Muscle of arm (tissue), 14 donors: ENCODE measurements around the gene PIK3CB. TPM values are rescaled to one million over a fixed set of nuclear protein-coding genes. Genes with fewer than 3 reads are reported as not detected.

Experiments
- DNase-seq: peaks from one replicate; pipeline ENCODE4 v3.0.0-alpha.2; 2013
- long read RNA-seq, 11 donors: transcript quantifications; one replicate each; lab custom pipeline, GENCODE V29; 2026
- polyA plus RNA-seq, 12 donors: library from polyadenylated mRNA; unstranded; fragments of 120-200 nt; gene quantifications; one replicate each; pipeline ENCODE4 v1.2.1, GENCODE V29; 2013; ENCODE audit not compliant: insufficient read length in 12 of 12

PIK3CB gene
- polyA plus RNA-seq, result 10 to 100 TPM in 10 of 12 donors, 1 to 10 TPM in 1, not detected in 1; 9.6 to 16.9 (median 12.7) TPM
- long read RNA-seq, donor 1, partial matches to known transcripts, result 5 of 9 reads
- long read RNA-seq, donor 1, other reads (novel, unspliced or antisense), result 0 of 9 reads
- long read RNA-seq, donor 2, full-length matches to known transcripts, result 1 of 1 reads
- long read RNA-seq, donor 2, partial matches to known transcripts, result 0 of 1 reads
- long read RNA-seq, donor 2, other reads (novel, unspliced or antisense), result 0 of 1 reads
- long read RNA-seq, donor 3, result 0 reads
- long read RNA-seq, donor 4, result 0 reads
- long read RNA-seq, donor 5, result 0 reads
- long read RNA-seq, donor 6, result 0 reads
- long read RNA-seq, donor 7, full-length matches to known transcripts, result 2 of 2 reads
- long read RNA-seq, donor 7, partial matches to known transcripts, result 0 of 2 reads
- long read RNA-seq, donor 7, other reads (novel, unspliced or antisense), result 0 of 2 reads
- long read RNA-seq, donor 8, result 0 reads
- long read RNA-seq, donor 9, partial matches to known transcripts, result 0 of 1 reads
- long read RNA-seq, donor 9, other reads (novel, unspliced or antisense), result 0 of 1 reads
- long read RNA-seq, donor 10, partial matches to known transcripts, result 0 of 1 reads
- long read RNA-seq, donor 10, other reads (novel, unspliced or antisense), result 0 of 1 reads
- long read RNA-seq, donor 11, partial matches to known transcripts, result 0 of 1 reads
- long read RNA-seq, donor 11, other reads (novel, unspliced or antisense), result 0 of 1 reads

- peak; percentile 71 for DNase-seq
Observed at GRCh38 chr3:138834596-138835396, at the start of gene PIK3CB. TSS of gene PIK3CB (minus strand) at chr3:138834928. CDS start at chr3:138759343, 75,585 bp downstream.

- no peak for DNase-seq
Observed at GRCh38 chr3:138881233-138881632, 46.5 kb upstream of the PIK3CB start.

- DNase-seq, result no peak
Observed at GRCh38 chr3:138879541-138880380, 45.0 kb upstream of the PIK3CB start.

GRCh38 chr3:138877226-138877625 lies 42.5 kb upstream of the PIK3CB start:
- DNase-seq, result no peak

GRCh38 chr3:138875754-138876664 lies 41.3 kb upstream of the PIK3CB start:
- DNase-seq, result no peak

GRCh38 chr3:138875096-138875753 lies 40.5 kb upstream of the PIK3CB start:
- no peak for DNase-seq

- no peak for DNase-seq
Observed at GRCh38 chr3:138873471-138874278, 38.9 kb upstream of the PIK3CB start.

- no peak for DNase-seq
Observed at GRCh38 chr3:138872632-138873031, 37.9 kb upstream of the PIK3CB start.

GRCh38 chr3:138867996-138868395 lies 33.3 kb upstream of the PIK3CB start:
- no peak for DNase-seq

- DNase-seq, result no peak
Observed at GRCh38 chr3:138863776-138864113, 29.0 kb upstream of the PIK3CB start.

- DNase-seq, result no peak
Observed at GRCh38 chr3:138862924-138863775, 28.4 kb upstream of the PIK3CB start.

GRCh38 chr3:138862531-138862923 lies 27.8 kb upstream of the PIK3CB start:
- DNase-seq, result no peak

- no peak for DNase-seq
Observed at GRCh38 chr3:138861798-138862197, 27.1 kb upstream of the PIK3CB start.

- DNase-seq, result no peak
Observed at GRCh38 chr3:138856799-138857198, 22.1 kb upstream of the PIK3CB start.

- DNase-seq, result no peak
Observed at GRCh38 chr3:138854940-138855339, 20.2 kb upstream of the PIK3CB start.

- DNase-seq, result peak; percentile 46
Observed at GRCh38 chr3:138854204-138854603, 19.5 kb upstream of the PIK3CB start.

- no peak for DNase-seq
Observed at GRCh38 chr3:138850151-138850550, 15.4 kb upstream of the PIK3CB start.
